WTC11 (cell line): Measurements from ENCODE around the gene ANKRD29.

ENCODE experiments used
- CREM ChIP-seq: sonication (generic); formaldehyde crosslinking; IDR thresholded peaks from 2 replicates; pipeline ENCODE4 v1.8.1; 2022; ENCODE audit warnings: mild to moderate bottlenecking, missing genetic modification reagents, moderate library complexity
- JAZF1 ChIP-seq: fragments of 250-450 bp; sonication (Bioruptor Pico); IDR thresholded peaks from 2 replicates; pipeline ENCODE4 v1.9.0; 2021; ENCODE audit warnings: moderate library complexity, mild to moderate bottlenecking, inconsistent platforms
- TF ChIP-seq, protein P1 (sequence below): fragments of 200-600 bp; IDR thresholded peaks from 2 replicates; pipeline ENCODE4 v1.8.0; 2022; ENCODE audit warnings: antibody characterized with exemption

DNA sequence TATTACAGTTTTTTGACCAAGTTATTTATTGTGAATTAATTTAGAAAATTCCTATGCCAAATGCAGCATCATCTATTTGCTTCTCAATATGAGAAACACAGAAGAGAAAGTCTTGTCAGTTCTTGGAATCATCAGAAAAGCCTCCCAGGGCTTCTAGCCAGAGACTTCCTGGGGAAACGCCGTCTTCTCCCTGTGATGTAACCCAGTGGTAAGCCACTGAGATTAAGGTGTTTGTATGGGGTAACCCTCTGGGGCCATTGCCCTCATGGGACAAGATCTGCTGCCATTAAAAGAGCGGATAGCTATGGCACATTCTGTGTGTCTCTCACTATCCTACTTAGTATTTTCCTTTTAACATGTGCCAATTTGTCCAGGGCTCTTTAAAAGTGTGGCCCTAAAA lies 28.0 kb downstream of the ANKRD29 start:
- TF ChIP-seq CREM (no peak), JAZF1 (CRISPR knock-in tag) (no peak)
- TF ChIP-seq, protein P1, sequence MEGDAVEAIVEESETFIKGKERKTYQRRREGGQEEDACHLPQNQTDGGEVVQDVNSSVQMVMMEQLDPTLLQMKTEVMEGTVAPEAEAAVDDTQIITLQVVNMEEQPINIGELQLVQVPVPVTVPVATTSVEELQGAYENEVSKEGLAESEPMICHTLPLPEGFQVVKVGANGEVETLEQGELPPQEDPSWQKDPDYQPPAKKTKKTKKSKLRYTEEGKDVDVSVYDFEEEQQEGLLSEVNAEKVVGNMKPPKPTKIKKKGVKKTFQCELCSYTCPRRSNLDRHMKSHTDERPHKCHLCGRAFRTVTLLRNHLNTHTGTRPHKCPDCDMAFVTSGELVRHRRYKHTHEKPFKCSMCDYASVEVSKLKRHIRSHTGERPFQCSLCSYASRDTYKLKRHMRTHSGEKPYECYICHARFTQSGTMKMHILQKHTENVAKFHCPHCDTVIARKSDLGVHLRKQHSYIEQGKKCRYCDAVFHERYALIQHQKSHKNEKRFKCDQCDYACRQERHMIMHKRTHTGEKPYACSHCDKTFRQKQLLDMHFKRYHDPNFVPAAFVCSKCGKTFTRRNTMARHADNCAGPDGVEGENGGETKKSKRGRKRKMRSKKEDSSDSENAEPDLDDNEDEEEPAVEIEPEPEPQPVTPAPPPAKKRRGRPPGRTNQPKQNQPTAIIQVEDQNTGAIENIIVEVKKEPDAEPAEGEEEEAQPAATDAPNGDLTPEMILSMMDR = no peak
